ENCODE results near the gene RIMS3.
"Not testable (repeated sequence)": the region's sequence is repeated elsewhere in the genome, so short reads cannot be mapped to it uniquely, and the experiment has no call there.

RIMS3 gene

DNA sequence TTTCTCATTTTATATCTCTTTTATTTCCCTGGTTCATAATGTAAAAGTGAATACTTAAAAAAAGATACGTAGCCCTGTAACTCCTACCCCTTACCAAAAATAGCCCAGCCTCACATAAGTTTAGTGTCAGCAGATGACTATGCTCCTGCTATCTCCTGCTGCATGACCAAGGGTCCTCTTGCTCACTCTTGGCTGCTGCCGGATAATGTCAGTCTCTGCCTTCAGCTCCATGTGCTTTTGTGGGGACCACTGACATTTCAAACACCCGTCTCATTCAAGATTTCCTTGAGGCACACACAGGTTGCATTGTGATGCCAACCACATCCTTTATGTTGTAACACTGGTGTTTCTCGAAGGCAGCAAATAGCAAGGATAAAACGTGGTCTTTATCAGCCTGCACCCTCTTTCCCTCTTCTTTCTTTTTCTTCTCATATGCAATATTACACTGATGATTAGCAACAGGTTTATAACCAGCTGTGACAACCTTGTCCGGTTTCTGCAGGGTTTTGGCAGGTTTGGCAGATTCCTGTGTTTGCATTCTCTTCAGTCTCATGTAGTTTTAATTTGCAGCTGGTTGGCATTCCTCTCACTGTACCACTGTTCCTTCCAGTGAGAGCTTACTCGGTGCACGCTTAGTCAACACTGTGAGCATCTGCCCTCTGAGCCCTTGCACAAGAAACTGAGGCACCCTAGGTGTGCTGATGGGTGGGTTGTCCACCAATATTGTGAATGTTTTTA lies 71.9 kb downstream of the RIMS3 start:
- DNase-seq (ENCODE audit: low read depth), result no peak

DNA sequence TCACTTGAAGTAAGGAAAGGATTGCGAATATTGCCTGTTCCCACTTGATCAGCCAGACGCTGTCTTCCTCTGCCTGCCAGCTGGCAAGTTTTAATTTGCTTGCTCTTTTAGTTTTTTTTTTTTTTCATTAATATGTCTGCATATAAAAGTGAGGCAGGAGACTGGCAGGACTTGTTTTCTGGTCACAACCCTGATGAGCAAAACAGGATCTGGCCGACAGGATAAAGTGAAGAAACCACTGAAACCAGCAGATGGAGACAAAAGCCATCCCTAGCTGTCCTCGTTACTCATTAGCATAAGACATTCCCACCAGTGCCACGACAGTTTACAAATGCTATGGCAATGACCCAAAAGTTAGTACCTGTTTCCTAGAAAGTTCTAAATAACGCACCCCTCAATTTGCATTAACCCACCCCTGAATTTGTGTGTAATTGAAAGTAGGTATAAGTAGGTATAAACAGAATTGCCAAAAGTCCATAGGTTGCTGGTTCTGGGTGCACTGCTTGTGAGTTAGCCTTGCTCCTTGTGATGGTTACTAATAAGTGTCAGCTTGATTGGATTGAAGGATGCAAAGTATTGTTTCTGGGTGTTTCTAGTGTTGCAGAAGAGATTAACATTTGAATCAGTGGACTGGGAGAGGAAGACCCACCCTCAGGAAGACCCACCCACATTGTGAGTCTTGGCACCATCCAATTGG lies 73.2 kb downstream of the RIMS3 start:
- DNase-seq (ENCODE audit: low read depth), result no peak

DNA sequence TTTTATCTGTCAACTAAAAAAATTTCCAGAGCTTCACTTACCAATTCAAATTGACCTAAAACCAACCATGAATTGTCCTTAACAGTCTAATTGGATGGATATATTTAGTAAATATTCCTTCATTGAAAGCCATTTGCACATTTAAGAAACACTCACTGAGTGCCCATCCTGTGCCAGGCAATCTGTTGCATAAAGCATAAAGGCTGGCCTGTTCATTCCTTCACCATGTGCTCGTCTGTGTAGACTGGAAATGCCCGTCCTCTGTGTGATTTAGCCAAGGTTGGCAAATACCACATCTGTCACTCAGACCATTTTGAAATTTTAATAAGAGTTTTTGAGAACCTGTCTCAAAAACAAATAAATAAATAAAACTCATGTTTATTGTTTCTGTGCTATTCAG lies 76.9 kb downstream of the RIMS3 start:
- DNase-seq (ENCODE audit: low read depth), result no peak

DNA sequence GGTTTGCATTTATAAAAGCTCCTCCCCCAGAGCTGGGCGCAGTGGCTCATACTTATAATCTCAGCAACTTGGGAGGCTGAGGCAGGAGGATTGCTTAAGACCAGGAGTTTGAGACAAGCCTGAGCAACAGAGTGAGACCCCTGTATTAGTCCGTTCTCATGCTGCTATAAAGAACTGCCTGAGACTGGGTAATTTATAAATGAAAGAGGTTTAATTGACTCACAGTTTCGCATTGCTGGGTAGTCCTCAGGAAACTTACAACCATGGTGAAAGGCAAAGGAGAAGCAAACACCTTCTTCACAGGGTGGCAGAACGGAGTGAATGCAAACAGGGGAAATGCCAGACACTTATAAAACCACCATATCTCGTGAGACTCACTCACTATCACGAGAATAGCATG lies 81.5 kb downstream of the RIMS3 start:
- no peak for DNase-seq (ENCODE audit: low read depth)

DNA sequence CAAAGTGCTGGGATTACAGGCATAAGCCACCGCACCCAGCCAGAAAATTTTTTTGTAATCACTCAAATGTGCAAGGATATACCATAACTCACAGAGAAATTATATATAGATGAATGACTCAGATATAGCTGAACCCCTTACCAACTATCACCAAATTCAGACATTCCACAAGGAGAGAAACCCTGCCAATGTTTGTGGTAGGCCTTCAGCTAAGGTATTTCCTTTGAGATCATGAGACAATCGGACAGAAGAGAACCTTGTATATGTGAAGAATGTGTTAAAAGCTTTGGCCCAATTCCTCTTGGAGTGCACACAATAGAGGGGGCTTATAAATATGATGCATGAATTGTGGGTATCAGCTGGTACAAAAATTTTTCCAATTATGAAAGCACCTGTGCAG lies 83.4 kb downstream of the RIMS3 start:
- no peak for DNase-seq (ENCODE audit: low read depth)

DNA sequence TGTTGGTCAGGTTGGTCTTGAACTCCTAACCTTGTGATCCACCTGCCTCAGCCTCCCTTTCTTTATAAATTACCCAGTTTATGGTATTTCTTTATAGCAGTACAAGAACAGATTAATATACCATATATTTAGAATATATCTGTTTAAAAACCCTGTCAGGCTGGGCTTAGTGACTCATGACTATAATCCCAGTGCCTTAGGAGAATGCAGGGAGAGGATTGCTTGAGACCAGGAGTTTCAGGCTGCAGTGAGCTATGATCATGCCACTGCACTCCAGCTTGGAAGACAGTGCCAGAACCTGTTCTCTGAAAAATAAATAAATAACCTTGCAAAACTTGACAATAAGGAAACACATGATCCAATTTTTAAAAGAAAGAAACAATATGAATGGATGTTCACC lies 90.1 kb downstream of the RIMS3 start:
- no peak for DNase-seq (ENCODE audit: low read depth)

DNA sequence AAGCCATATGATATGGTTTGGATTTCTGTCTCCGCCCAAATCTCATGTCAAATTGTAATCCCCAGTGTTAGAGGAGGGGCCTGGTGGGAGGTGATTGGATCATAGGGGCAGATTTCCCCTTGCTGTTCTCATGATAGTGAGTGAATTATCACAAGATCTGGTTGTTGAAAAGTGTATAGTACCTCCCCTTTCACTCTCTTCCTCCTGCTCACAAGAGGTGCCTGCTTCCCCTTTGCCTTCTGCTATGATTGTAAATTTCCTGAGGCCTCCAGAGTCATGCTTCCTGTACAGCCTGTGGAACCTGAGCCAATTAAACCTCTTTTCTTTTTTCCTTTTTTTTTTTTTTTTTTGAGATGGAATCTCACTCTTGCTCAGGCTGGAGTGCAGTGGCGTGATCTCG lies 90.7 kb downstream of the RIMS3 start:
- not testable (repeated sequence) for DNase-seq (ENCODE audit: low read depth)

Measured in activated T-helper 9 cell treated with anti-CD3 and anti-CD28 coated beads, Interleukin-2, amount 50 U/mL, for 16 hours (primary cell).